ENCODE results near the gene GP1BB. TPM values are rescaled to one million over a fixed set of nuclear protein-coding genes. Genes with fewer than 3 reads are reported as not detected.

The GP1BB gene
- total and polyA plus RNA-seq, 2 of the 4 experiments (the other 2 are of a cell fraction): 0.18 to 1.5 TPM

DNA sequence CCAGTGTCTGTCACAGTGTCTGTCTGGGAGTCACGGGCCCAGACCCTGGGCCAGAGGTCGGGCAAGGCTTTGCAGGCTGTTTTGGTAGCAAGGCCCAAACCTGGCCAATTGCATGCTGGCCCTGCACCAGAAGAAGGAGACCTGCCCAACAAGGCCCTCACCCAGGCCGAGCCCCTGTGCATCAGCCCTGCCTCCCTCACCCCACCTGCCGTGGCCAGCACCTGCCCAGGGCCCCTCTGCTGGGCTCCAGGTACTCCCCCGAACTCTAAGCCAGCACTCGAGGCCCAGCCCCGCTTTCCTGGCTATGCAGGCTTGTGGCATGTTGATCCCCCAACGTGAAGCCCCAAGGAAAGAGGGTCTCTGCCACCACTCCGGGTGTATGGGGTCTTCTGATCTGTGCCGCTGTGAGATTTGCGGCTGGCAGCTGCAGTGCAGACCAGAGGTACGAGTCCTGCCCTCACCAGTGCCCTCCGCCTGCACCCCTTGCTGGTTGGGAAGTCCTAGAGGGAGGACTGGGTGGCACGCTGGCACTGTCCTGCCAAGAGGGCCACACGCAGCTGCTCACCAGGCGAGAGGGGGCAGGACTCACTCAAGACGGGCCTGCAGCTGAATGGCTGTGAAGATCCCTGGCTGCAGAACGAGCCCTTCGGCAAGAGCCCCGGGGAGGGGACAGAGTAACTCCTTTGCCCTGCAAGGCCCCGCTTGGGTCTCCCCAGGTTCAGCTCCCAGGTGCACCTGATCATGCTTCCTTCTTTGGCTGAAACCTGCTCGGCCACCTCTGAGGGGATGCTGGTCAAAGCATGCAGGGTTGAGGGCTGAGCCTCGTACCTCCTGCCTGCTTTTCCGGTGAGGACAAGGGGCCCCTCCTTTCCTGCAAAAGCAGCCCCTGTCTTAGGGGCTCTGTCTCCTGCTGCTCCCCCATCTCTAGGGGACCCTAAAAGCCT is 15.7 kb upstream of the GP1BB start:
- Histone ChIP-seq H2BK120ac (ENCODE audit: low read depth, low read length) (no peak overlapping the region), H4K5ac (ENCODE audit: low read depth, low read length) (no peak overlapping the region), H2AK9ac (replicated peaks; ENCODE audit: low read depth, low read length, poor library complexity) (no peak overlapping the region), H3K18ac (ENCODE audit: low read depth, low read length) (no peak overlapping the region), H3K4me3 (ENCODE audit: insufficient read depth, low read depth, low read length) (no peak overlapping the region), H3K4me2 (ENCODE audit: low read depth, low read length) (no peak overlapping the region), H3K79me1 (ENCODE audit: low read depth in 1 of 2, low read length in 2 of 2) (no peaks in the 10 kb centered on the region), H3K9me1 (ENCODE audit: insufficient read depth, low read length) (no peaks in the 10 kb centered on the region), H3K14ac (replicated peaks; ENCODE audit: low read depth, low read length) (no peak overlapping the region), H2BK20ac (ENCODE audit: low read depth, low read length) (no peak overlapping the region), H2BK15ac (ENCODE audit: low read depth, low read length) (no peak overlapping the region), H3K23ac (ENCODE audit: low read depth, low read length) (no peak overlapping the region), H2AFZ (replicated peaks; ENCODE audit: low read length, poor library complexity) (no peak overlapping the region), H3K9ac (ENCODE audit: low read depth, low read length) (no peak overlapping the region), H3K9me3 (ENCODE audit: control insufficient read depth, insufficient read depth, low read length) (no peaks in the 10 kb centered on the region), H2BK5ac (ENCODE audit: low read depth, low read length, poor library complexity, severe bottlenecking) (no peak overlapping the region), H3K36me3 (ENCODE audit: control insufficient read depth, insufficient read depth, low read length) (no peaks in the 10 kb centered on the region), H3K4ac (ENCODE audit: low read depth, low read length) (no peak overlapping the region), H3K4me1 (ENCODE audit: control insufficient read depth, insufficient read depth, low read length) (no peaks in the 10 kb centered on the region), H3K56ac (ENCODE audit: extremely low read depth, insufficient read depth, low read length) (no peak overlapping the region), H4K8ac (ENCODE audit: low read depth in 2 of 2, low read length in 2 of 2) (no peak overlapping the region), H3K27me3 (ENCODE audit: control insufficient read depth, insufficient read depth, low read length) (peaks cover 46% of the 10 kb centered on the region), H4K91ac (ENCODE audit: insufficient read depth, low read depth, low read length) (no peak overlapping the region), H3K27ac (ENCODE audit: insufficient read depth, low read length) (no peak overlapping the region), H4K20me1 (ENCODE audit: insufficient read depth, low read length) (no peaks in the 10 kb centered on the region), H2AK5ac (ENCODE audit: low read depth, low read length) (no peak overlapping the region)
- ChIA-PET POLR2A (ENCODE audit: unreplicated experiment) (no interaction called here), CTCF (no interaction called here)
- dilution Hi-C loops (cut with HindIII; ENCODE audit: low sequenced_read_pairs, unreplicated experiment): no loop called here
- intact Hi-C loops (cut with micrococcal nuclease): no loop called here
- TF ChIP-seq, protein P1, sequence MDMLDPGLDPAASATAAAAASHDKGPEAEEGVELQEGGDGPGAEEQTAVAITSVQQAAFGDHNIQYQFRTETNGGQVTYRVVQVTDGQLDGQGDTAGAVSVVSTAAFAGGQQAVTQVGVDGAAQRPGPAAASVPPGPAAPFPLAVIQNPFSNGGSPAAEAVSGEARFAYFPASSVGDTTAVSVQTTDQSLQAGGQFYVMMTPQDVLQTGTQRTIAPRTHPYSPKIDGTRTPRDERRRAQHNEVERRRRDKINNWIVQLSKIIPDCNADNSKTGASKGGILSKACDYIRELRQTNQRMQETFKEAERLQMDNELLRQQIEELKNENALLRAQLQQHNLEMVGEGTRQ (IDR thresholded peaks at IDR 0.05; ENCODE audit: low read depth, low read length): no peak
- no peak for TF ChIP-seq FOS (IDR thresholded peaks at IDR 0.05; ENCODE audit: low read depth, low read length)
- TF ChIP-seq POLR2A (IDR thresholded peaks at IDR 0.05; ENCODE audit: low read depth, low read length): no peak
- TF ChIP-seq CEBPB (IDR thresholded peaks at IDR 0.05; ENCODE audit: low read depth, low read length): no peak
- no peak for TF ChIP-seq RCOR1 (IDR thresholded peaks at IDR 0.05; ENCODE audit: insufficient replicate concordance, low read length)
- TF ChIP-seq BHLHE40 (IDR thresholded peaks at IDR 0.05; ENCODE audit: low read depth, low read length): no peak
- no peak for TF ChIP-seq MAFK (IDR thresholded peaks at IDR 0.05; ENCODE audit: low read depth, low read length)
- TF ChIP-seq MAZ (IDR thresholded peaks at IDR 0.05; ENCODE audit: borderline replicate concordance, low read depth, low read length): no peak
- TF ChIP-seq RFX5 (IDR thresholded peaks at IDR 0.05; ENCODE audit: low read depth, low read length): no peak
- no peak for TF ChIP-seq CHD1 (IDR thresholded peaks at IDR 0.05; ENCODE audit: low read depth, low read length)
- TF ChIP-seq RAD21 (IDR thresholded peaks at IDR 0.05; ENCODE audit: low read length): no peak
- in situ Hi-C loops (cut with MboI; ENCODE audit: low sequenced_read_pairs): no loop called here
- ATAC-seq (ENCODE audit: low read depth) (no peak), DNase-seq (no peak)
- WGBS, 2 experiments (ENCODE audit: extremely low coverage in 2 of 2, insufficient read length in 1 of 2): 70% methylated on average over 3 of the region's 24 CpGs; no CpG with 5 or more reads in 1 of the 2 experiments
- BruUV-seq (replicated peaks): no TSS peak

Measured in IMR-90 (cell line).